Stimulated activated memory B cell treated with anti-CD40 and anti-IgM and Interleukin-4, amounts not matched to agents 10 μg/mL and 1 μg/mL and 100 μg/mL, for 72 hours (primary cell): Measurements from ENCODE around the gene KDM2B.

Experiments
- ATAC-seq: fragments of 150-1000 bp; cut with Tn5 transposase; 2 replicates; pipeline ENCODE4 v1.10.0; 2021
- H3K27ac Mint-ChIP-seq: one replicate; pipeline ENCODE4 v1.8.0; 2022; ENCODE audit warnings: mild to moderate bottlenecking, mixed read lengths
- H3K27me3 Mint-ChIP-seq: one replicate; pipeline ENCODE4 v1.8.0; 2022; ENCODE audit warnings: mixed read lengths
- H3K36me3 Mint-ChIP-seq: one replicate; pipeline ENCODE4 v1.8.0; 2022; ENCODE audit warnings: mixed read lengths
- H3K4me1 Mint-ChIP-seq: one replicate; pipeline ENCODE4 v1.8.0; 2022; ENCODE audit warnings: mixed read lengths
- H3K4me3 Mint-ChIP-seq: one replicate; pipeline ENCODE4 v1.8.0; 2022; ENCODE audit warnings: mild to moderate bottlenecking, moderate library complexity, mixed read lengths
- H3K9me3 Mint-ChIP-seq: one replicate; pipeline ENCODE4 v1.8.0; 2022; ENCODE audit warnings: mixed read lengths

The KDM2B gene

DNA sequence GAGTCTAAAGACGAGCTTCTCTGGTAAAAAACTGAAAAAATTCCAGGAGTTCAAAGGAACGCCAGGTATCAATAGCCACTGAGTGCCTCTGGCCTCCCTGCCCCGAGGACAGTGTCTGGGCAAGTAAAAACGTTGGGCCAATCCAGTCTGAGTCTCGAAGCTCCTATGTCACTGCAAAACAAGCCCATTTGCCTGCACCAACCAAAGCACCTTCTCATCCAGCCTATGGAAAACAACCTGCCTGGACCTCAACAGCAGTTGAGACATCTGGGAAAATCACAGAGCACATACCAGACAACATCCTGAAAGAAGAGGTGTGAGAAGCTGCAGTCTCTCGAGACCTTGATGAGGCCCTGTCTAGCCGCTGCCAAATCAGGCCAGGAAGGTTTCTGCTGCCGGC is 124.3 kb downstream of the KDM2B start:
- Mint-ChIP-seq H3K27ac (peak overlapping the region; percentile 64), H3K36me3 (peaks cover 33% of the 10 kb centered on the region), H3K9me3 (no peaks in the 10 kb centered on the region), H3K27me3 (no peaks in the 10 kb centered on the region), H3K4me3 (no peak overlapping the region), H3K4me1 (peaks cover 72% of the 10 kb centered on the region)
- ATAC-seq: no peak

- ATAC-seq: no peak
- Mint-ChIP-seq H3K36me3 (peaks cover 27% of the 10 kb centered on the region), H3K27me3 (no peaks in the 10 kb centered on the region), H3K9me3 (no peaks in the 10 kb centered on the region), H3K27ac (peak overlapping the region; percentile 19), H3K4me3 (no peak overlapping the region), H3K4me1 (peaks cover 72% of the 10 kb centered on the region)
Measured at GRCh38 chr12:121455766-121456420, 124.9 kb downstream of the KDM2B start.

DNA sequence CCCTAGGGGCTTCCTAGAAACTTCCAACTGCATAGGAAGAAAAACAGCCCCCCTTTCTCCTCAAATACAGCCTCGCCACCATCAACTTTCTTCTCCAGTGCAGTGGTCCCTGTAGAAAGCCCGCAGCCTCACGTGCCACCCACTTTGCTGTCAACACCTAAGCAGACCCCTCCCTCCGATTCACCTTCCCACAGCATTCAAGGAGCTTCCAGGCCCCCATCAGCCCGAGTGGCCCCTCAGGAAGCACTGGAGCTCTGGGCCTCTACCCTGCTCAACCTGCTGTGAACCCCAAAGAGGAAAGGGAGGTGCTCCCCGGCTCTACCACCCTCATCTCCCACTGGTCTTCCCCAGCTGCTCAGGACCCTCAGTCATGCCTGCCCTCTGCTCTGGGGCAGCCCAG is 125.9 kb downstream of the KDM2B start:
- Mint-ChIP-seq H3K27me3 (no peaks in the 10 kb centered on the region), H3K27ac (peak overlapping the region; percentile 58), H3K9me3 (no peaks in the 10 kb centered on the region), H3K4me3 (no peak overlapping the region), H3K36me3 (peaks cover 34% of the 10 kb centered on the region), H3K4me1 (peaks cover 72% of the 10 kb centered on the region)
- no peak for ATAC-seq

DNA sequence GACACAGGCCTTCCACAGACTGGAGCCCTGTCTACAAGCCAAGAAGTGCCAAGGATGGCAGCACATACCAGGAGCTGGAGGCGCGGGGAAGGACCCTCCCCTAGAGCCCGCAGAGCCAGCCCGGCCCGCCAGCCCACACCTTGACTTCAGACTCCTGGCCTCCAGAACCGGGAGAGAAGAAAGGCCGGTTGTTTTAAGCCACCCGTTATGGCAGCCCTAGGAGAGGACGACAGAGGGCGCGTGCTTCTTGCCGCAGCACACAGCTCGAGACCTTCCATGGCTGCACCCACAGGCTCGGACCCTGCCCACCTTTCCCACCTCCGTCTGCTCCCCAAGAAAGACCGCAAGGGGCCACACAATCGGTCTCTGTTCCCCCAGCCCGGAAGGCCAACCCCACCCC is 127.2 kb downstream of the KDM2B start:
- Mint-ChIP-seq H3K4me3 (no peak overlapping the region), H3K27me3 (no peaks in the 10 kb centered on the region), H3K27ac (no peak overlapping the region), H3K9me3 (no peaks in the 10 kb centered on the region), H3K4me1 (peaks cover 82% of the 10 kb centered on the region), H3K36me3 (peaks cover 47% of the 10 kb centered on the region)
- no peak for ATAC-seq

DNA sequence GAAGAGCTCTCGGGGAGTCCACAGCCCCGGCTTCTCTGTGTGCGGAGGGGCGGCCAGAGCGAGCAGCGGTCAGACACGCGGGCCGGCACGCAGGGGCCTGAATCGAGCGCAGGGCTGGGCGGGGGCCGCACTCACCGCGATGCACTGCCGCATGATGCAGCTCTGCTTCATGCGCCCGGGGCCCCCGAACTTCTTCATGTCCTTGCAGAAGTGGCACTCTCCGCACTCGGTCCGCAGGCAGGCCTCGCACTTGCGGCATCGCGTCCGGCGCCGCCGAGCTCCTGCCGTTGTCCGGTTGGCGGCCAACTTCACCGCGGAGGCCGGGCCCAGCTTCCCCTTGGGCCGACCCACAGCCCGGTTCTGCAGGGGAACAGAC is 127.8 kb downstream of the KDM2B start:
- Mint-ChIP-seq H3K4me3 (no peak overlapping the region), H3K9me3 (no peaks in the 10 kb centered on the region), H3K27ac (no peak overlapping the region), H3K4me1 (peaks cover 86% of the 10 kb centered on the region), H3K27me3 (no peaks in the 10 kb centered on the region), H3K36me3 (peaks cover 51% of the 10 kb centered on the region)
- peak; percentile 32 for ATAC-seq

GRCh38 chr12:121452340-121452984 is 128.4 kb downstream of the KDM2B start:
- peak; percentile 47 for ATAC-seq
- H3K27ac Mint-ChIP-seq: peak overlapping the region; percentile 82
- H3K4me1 Mint-ChIP-seq: peaks cover 81% of the 10 kb centered on the region
- no peaks in the 10 kb centered on the region for H3K27me3 Mint-ChIP-seq
- no peak overlapping the region for H3K4me3 Mint-ChIP-seq
- peaks cover 46% of the 10 kb centered on the region for H3K36me3 Mint-ChIP-seq
- H3K9me3 Mint-ChIP-seq: no peaks in the 10 kb centered on the region

DNA sequence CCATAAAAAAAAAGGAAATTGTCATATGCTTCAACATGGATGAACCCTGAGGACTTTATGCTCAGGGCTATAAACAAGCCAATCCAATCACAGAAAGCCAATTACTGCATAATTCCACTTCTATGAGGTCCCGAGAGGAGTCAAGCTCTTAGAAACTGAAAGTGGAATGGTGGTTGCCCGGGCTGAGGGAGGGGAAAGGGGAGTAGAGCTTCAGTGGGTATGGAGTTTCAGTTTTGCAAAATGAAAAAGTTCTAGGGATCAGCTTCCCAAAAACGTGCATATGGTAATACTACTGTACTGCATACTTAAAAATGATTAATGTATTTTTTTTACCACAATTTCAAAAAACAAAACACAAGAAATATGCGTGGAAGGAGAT is 128.9 kb downstream of the KDM2B start:
- peak; percentile 55 for ATAC-seq
- no peaks in the 10 kb centered on the region for H3K27me3 Mint-ChIP-seq
- H3K9me3 Mint-ChIP-seq: no peaks in the 10 kb centered on the region
- peaks cover 76% of the 10 kb centered on the region for H3K4me1 Mint-ChIP-seq
- H3K4me3 Mint-ChIP-seq: no peak overlapping the region
- peak overlapping the region; percentile 82 for H3K27ac Mint-ChIP-seq
- H3K36me3 Mint-ChIP-seq: peaks cover 41% of the 10 kb centered on the region

- no peak for ATAC-seq
- Mint-ChIP-seq H3K9me3 (no peaks in the 10 kb centered on the region), H3K4me1 (peaks cover 53% of the 10 kb centered on the region), H3K27ac (peak overlapping the region; percentile 82), H3K36me3 (peaks cover 52% of the 10 kb centered on the region), H3K27me3 (no peaks in the 10 kb centered on the region), H3K4me3 (no peak overlapping the region)
Measured at GRCh38 chr12:121448771-121449315, 132.0 kb downstream of the KDM2B start.

DNA sequence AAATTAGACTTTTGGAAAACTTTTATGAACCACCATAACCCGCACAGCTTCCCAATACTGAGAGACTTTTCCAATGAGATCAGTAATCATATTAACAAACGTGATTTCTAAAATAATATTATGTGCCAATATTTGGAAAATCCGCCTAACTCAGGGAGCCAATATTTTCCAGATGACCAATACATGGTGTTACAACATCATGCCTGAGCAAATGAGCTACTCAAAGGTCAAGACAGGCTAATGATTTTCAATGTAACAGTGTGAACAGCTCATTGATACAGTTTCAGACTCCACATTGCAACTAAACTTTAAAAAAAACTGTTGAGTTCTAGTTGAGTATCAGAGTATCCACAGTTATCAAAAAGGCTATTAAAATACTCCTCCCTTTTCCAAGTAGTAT is 134.1 kb downstream of the KDM2B start:
- ATAC-seq: no peak
- H3K4me3 Mint-ChIP-seq: no peak overlapping the region
- no peak overlapping the region for H3K27ac Mint-ChIP-seq
- peaks cover 57% of the 10 kb centered on the region for H3K36me3 Mint-ChIP-seq
- no peaks in the 10 kb centered on the region for H3K27me3 Mint-ChIP-seq
- H3K4me1 Mint-ChIP-seq: peaks cover 51% of the 10 kb centered on the region
- H3K9me3 Mint-ChIP-seq: no peaks in the 10 kb centered on the region

DNA sequence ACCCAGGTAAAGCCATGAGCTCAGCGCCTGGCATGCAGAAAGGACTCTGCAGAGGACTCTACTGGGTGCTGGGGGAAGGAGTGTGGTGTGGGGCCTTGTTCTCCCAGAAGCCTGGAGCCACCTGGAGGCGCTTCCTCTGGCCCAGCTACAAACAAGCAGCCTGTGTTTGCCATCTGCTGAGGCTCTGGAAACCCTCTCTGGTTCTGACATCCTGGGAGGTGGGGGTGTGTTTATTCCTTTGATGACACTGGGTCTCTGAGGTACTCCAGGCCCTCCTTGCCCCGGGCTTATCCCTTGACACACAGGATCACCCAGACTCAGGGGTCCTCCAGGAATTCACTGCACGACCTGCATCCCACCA is 136.0 kb downstream of the KDM2B start:
- Mint-ChIP-seq H3K36me3 (peaks cover 63% of the 10 kb centered on the region), H3K27me3 (no peaks in the 10 kb centered on the region), H3K9me3 (no peaks in the 10 kb centered on the region), H3K4me1 (peaks cover 32% of the 10 kb centered on the region), H3K4me3 (no peak overlapping the region), H3K27ac (no peak overlapping the region)
- ATAC-seq: no peak

GRCh38 chr12:121443911-121444841 is 136.6 kb downstream of the KDM2B start:
- Mint-ChIP-seq H3K27ac (peak overlapping the region; percentile 73), H3K4me3 (no peak overlapping the region), H3K27me3 (no peaks in the 10 kb centered on the region), H3K4me1 (peaks cover 25% of the 10 kb centered on the region), H3K9me3 (no peaks in the 10 kb centered on the region), H3K36me3 (peaks cover 61% of the 10 kb centered on the region)
- ATAC-seq: no peak

DNA sequence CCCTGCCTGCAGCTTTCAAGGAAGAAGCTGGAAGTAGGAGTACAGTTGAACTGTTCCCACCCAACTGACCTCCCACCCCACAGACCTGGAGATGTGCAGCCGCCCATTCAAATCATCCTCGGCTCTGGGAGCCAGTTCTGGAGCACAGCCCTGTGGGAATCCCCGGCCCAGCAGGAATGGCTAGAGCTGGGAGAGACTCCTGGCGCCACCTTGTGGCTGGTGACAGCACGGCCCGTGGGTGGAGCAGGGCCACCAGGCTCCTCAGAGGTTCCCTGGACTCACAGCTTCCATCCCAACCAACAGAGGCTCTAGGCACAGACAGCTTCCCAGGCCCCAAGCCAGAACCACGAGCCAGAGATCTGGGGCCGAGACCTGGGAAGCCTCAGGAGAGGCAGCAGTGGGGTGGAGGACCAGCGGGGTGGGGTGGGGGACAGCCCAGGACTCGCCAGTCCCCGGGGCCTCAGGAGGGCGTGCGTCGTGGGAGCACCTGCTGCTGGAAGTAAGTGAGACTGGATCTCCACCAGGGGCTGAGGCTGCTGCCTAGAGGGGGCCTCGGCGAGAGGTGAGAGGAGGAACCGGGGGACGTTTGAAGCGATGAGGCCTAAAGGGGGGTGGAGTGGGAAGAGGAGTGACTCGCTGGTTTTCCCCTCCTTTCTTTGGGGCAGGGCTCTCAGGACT is 137.5 kb downstream of the KDM2B start:
- peaks cover 17% of the 10 kb centered on the region for H3K4me1 Mint-ChIP-seq
- ATAC-seq: peak; percentile 70
- H3K27ac Mint-ChIP-seq: peak overlapping the region; percentile 73
- H3K27me3 Mint-ChIP-seq: no peaks in the 10 kb centered on the region
- H3K36me3 Mint-ChIP-seq: peaks cover 61% of the 10 kb centered on the region
- H3K4me3 Mint-ChIP-seq: no peak overlapping the region
- no peaks in the 10 kb centered on the region for H3K9me3 Mint-ChIP-seq

DNA sequence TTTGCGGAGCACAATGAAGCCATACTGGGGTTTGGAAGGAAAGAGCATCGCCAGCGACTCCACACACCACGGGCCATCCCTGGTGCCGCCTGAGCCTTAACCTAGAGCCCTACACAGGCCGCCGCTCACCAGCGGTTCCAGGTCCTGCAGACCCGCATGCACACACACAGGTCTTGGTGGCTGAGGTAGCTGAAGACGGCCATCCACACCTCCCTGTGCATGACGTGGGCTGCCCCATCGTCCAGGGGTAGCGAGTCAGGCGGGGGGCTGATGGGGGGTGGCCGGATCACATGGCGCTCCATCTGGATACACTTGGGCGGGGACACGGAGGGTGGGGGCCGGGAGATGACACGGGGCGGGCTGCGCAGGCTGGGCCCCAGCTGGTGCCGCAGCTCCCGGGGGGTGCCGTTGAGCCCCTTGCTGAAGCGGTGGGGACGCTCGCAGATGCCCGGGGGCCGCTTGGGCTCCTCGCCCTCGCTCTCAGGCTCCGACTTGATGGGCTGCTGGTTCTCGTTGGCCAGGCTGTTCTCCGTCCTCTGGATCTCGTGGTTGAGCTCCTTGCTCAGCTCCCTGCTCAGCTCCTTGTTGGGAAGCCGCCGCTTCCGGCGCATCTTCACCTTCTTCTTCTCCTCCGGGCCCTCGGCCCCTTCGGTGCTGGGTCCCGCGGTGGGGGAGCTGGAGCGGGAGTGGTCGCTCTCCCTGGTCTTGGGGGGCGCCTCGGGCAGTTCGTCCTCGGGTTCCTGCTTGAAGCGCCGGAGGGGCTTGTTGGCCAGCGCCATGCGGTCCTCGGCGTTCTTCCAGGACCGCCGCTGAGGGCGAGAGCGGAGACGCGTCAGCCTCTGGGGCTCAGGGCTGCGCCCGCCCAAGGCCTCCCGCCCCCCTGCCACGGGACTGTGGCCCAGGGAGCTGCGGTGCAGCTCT is 138.5 kb downstream of the KDM2B start:
- ATAC-seq: no peak
- Mint-ChIP-seq H3K4me3 (no peak overlapping the region), H3K36me3 (peaks cover 69% of the 10 kb centered on the region), H3K9me3 (no peaks in the 10 kb centered on the region), H3K27me3 (no peaks in the 10 kb centered on the region), H3K4me1 (peaks cover 16% of the 10 kb centered on the region), H3K27ac (no peak overlapping the region)

- Mint-ChIP-seq H3K27ac (no peak overlapping the region), H3K4me1 (peaks cover 16% of the 10 kb centered on the region), H3K36me3 (peaks cover 77% of the 10 kb centered on the region), H3K9me3 (peaks cover 7% of the 10 kb centered on the region), H3K27me3 (no peaks in the 10 kb centered on the region), H3K4me3 (no peak overlapping the region)
- no peak for ATAC-seq
Measured at GRCh38 chr12:121441555-121441954, 139.3 kb downstream of the KDM2B start.
